Measurements from ENCODE around the gene INSR.

Gene INSR

GRCh38 chr19:7159105-7159933 lies 134.9 kb downstream of the INSR start:
- Histone ChIP-seq H3K9ac (ENCODE audit: low read length) (peak overlapping the region; percentile 91), H3K18ac (ENCODE audit: low read depth in 1 of 2, low read length in 2 of 2) (no peak overlapping the region)

GRCh38 chr19:7153022-7153421 lies 141.2 kb downstream of the INSR start:
- Histone ChIP-seq H3K4me3 (ENCODE audit: insufficient read depth in 1 of 2, low read depth in 1 of 2, low read length in 2 of 2) (no peak overlapping the region), H3K27ac (ENCODE audit: low read length, poor library complexity, severe bottlenecking) (no peak overlapping the region), H3K9me3 (ENCODE audit: control insufficient read depth, low read length) (no peaks in the 10 kb centered on the region), H2BK120ac (ENCODE audit: low read depth, low read length) (no peak overlapping the region), H2BK12ac (ENCODE audit: low read length in 2 of 2) (no peak overlapping the region), H3K4ac (ENCODE audit: low read depth in 1 of 2, low read length in 2 of 2) (no peak overlapping the region), H3K4me1 (ENCODE audit: control insufficient read depth, insufficient read depth, low read depth, low read length) (peaks cover 4% of the 10 kb centered on the region), H2AFZ (ENCODE audit: low read depth, low read length) (no peak overlapping the region), H2BK5ac (ENCODE audit: low read depth, low read length, poor library complexity, severe bottlenecking) (no peak overlapping the region), H3K79me1 (replicated peaks; ENCODE audit: low read length, poor library complexity, severe bottlenecking) (no peaks in the 10 kb centered on the region), H3K23ac (ENCODE audit: low read length in 2 of 2) (no peak overlapping the region), H3K36me3 (ENCODE audit: control insufficient read depth in 1 of 2, insufficient read depth in 2 of 2, low read depth in 1 of 2, low read length in 2 of 2) (peaks cover 6 to 9% of the 10 kb centered on the region in 2 experiments), H3K14ac (ENCODE audit: low read length in 2 of 2) (peak overlapping the region in 1 of 2 experiments; percentile 5), H4K8ac (ENCODE audit: low read length) (no peak overlapping the region), H4K91ac (ENCODE audit: low read length) (peak overlapping the region; percentile 67), H3K18ac (ENCODE audit: low read depth in 1 of 2, low read length in 2 of 2) (no peak overlapping the region), H3K27me3 (ENCODE audit: control insufficient read depth in 1 of 2, insufficient read depth in 1 of 2, low read length in 2 of 2) (no peaks in the 10 kb centered on the region), H2AK5ac (ENCODE audit: low read length, severe bottlenecking) (no peak overlapping the region), H3K9ac (ENCODE audit: low read length) (no peak overlapping the region), H2BK15ac (ENCODE audit: low read depth, poor library complexity, severe bottlenecking) (no peak overlapping the region), H3K4me2 (ENCODE audit: low read length, poor library complexity, severe bottlenecking) (no peak overlapping the region)
- DNase-seq = no peak
- WGBS = 84% methylated on average over 5 of the region's 5 CpGs

More at GRCh38 chr19:7159105-7159933, 134.9 kb downstream of the INSR start:
- H3K9me3 ChIP-seq (ENCODE audit: control insufficient read depth, low read length) = no peaks in the 10 kb centered on the region
- H2BK5ac ChIP-seq (ENCODE audit: low read depth, low read length, poor library complexity, severe bottlenecking) = no peak overlapping the region
- H2AFZ ChIP-seq (ENCODE audit: low read depth, low read length) = no peak overlapping the region
- H3K4ac ChIP-seq (ENCODE audit: low read depth in 1 of 2, low read length in 2 of 2) = no peak overlapping the region
- 76% methylated on average over 14 of the region's 18 CpGs for WGBS
- no peak overlapping the region for H2AK5ac ChIP-seq (ENCODE audit: low read length, severe bottlenecking)
- no peak overlapping the region for H3K27ac ChIP-seq (ENCODE audit: low read length, poor library complexity, severe bottlenecking)
- H4K91ac ChIP-seq (ENCODE audit: low read length) = no peak overlapping the region
- DNase-seq = peak; percentile 76
- peak overlapping the region in 1 of 2 experiments; percentile 59 for H3K4me3 ChIP-seq (ENCODE audit: insufficient read depth in 1 of 2, low read depth in 1 of 2, low read length in 2 of 2)
- no peak overlapping the region for H2BK12ac ChIP-seq (ENCODE audit: low read length in 2 of 2)
- H4K8ac ChIP-seq (ENCODE audit: low read length) = no peak overlapping the region
- H2BK120ac ChIP-seq (ENCODE audit: low read depth, low read length) = no peak overlapping the region
- peaks cover 5 to 11% of the 10 kb centered on the region in 2 experiments for H3K36me3 ChIP-seq (ENCODE audit: control insufficient read depth in 1 of 2, insufficient read depth in 2 of 2, low read depth in 1 of 2, low read length in 2 of 2)
- no peaks in the 10 kb centered on the region for H3K27me3 ChIP-seq (ENCODE audit: control insufficient read depth in 1 of 2, insufficient read depth in 1 of 2, low read length in 2 of 2)
- no peak overlapping the region for H3K4me2 ChIP-seq (ENCODE audit: low read length, poor library complexity, severe bottlenecking)
- no peaks in the 10 kb centered on the region for H3K79me1 ChIP-seq (replicated peaks; ENCODE audit: low read length, poor library complexity, severe bottlenecking)
- no peak overlapping the region for H3K14ac ChIP-seq (ENCODE audit: low read length in 2 of 2)
- H3K23ac ChIP-seq (ENCODE audit: low read length in 2 of 2) = no peak overlapping the region
- H3K4me1 ChIP-seq (ENCODE audit: control insufficient read depth, insufficient read depth, low read depth, low read length) = no peaks in the 10 kb centered on the region
- H2BK15ac ChIP-seq (ENCODE audit: low read depth, poor library complexity, severe bottlenecking) = no peak overlapping the region

GRCh38 chr19:7152568-7152967 lies 141.6 kb downstream of the INSR start:
- DNase-seq = no peak
- Histone ChIP-seq H4K8ac (ENCODE audit: low read length) (no peak overlapping the region), H2BK120ac (ENCODE audit: low read depth, low read length) (no peak overlapping the region), H2BK5ac (ENCODE audit: low read depth, low read length, poor library complexity, severe bottlenecking) (no peak overlapping the region), H3K4me3 (ENCODE audit: insufficient read depth in 1 of 2, low read depth in 1 of 2, low read length in 2 of 2) (no peak overlapping the region), H3K79me1 (replicated peaks; ENCODE audit: low read length, poor library complexity, severe bottlenecking) (no peaks in the 10 kb centered on the region), H3K9me3 (ENCODE audit: control insufficient read depth, low read length) (no peaks in the 10 kb centered on the region), H3K4me2 (ENCODE audit: low read length, poor library complexity, severe bottlenecking) (no peak overlapping the region), H3K27ac (ENCODE audit: low read length, poor library complexity, severe bottlenecking) (no peak overlapping the region), H3K18ac (ENCODE audit: low read depth in 1 of 2, low read length in 2 of 2) (no peak overlapping the region), H3K36me3 (ENCODE audit: control insufficient read depth in 1 of 2, insufficient read depth in 2 of 2, low read depth in 1 of 2, low read length in 2 of 2) (peaks cover 6 to 9% of the 10 kb centered on the region in 2 experiments), H2AK5ac (ENCODE audit: low read length, severe bottlenecking) (no peak overlapping the region), H3K9ac (ENCODE audit: low read length) (no peak overlapping the region), H4K91ac (ENCODE audit: low read length) (no peak overlapping the region), H3K4ac (ENCODE audit: low read depth in 1 of 2, low read length in 2 of 2) (no peak overlapping the region), H2BK15ac (ENCODE audit: low read depth, poor library complexity, severe bottlenecking) (no peak overlapping the region), H2AFZ (ENCODE audit: low read depth, low read length) (no peak overlapping the region), H3K14ac (ENCODE audit: low read length in 2 of 2) (no peak overlapping the region), H3K4me1 (ENCODE audit: control insufficient read depth, insufficient read depth, low read depth, low read length) (peaks cover 4% of the 10 kb centered on the region), H3K27me3 (ENCODE audit: control insufficient read depth in 1 of 2, insufficient read depth in 1 of 2, low read length in 2 of 2) (no peaks in the 10 kb centered on the region), H2BK12ac (ENCODE audit: low read length in 2 of 2) (no peak overlapping the region), H3K23ac (ENCODE audit: low read length in 2 of 2) (no peak overlapping the region)
- 92% methylated on average over 10 of the region's 13 CpGs for WGBS

- Histone ChIP-seq H2BK15ac (ENCODE audit: low read depth, poor library complexity, severe bottlenecking) (no peak overlapping the region), H3K27ac (ENCODE audit: low read length, poor library complexity, severe bottlenecking) (no peak overlapping the region), H2AK5ac (ENCODE audit: low read length, severe bottlenecking) (no peak overlapping the region), H3K27me3 (ENCODE audit: control insufficient read depth in 1 of 2, insufficient read depth in 1 of 2, low read length in 2 of 2) (no peaks in the 10 kb centered on the region), H2BK120ac (ENCODE audit: low read depth, low read length) (no peak overlapping the region), H3K79me1 (replicated peaks; ENCODE audit: low read length, poor library complexity, severe bottlenecking) (no peaks in the 10 kb centered on the region), H3K23ac (ENCODE audit: low read length in 2 of 2) (no peak overlapping the region), H3K4me3 (ENCODE audit: insufficient read depth in 1 of 2, low read depth in 1 of 2, low read length in 2 of 2) (no peak overlapping the region), H3K4me2 (ENCODE audit: low read length, poor library complexity, severe bottlenecking) (no peak overlapping the region), H4K8ac (ENCODE audit: low read length) (no peak overlapping the region), H3K4ac (ENCODE audit: low read depth in 1 of 2, low read length in 2 of 2) (no peak overlapping the region), H3K4me1 (ENCODE audit: control insufficient read depth, insufficient read depth, low read depth, low read length) (peaks cover 4% of the 10 kb centered on the region), H4K91ac (ENCODE audit: low read length) (no peak overlapping the region), H3K14ac (ENCODE audit: low read length in 2 of 2) (no peak overlapping the region), H3K36me3 (ENCODE audit: control insufficient read depth in 1 of 2, insufficient read depth in 2 of 2, low read depth in 1 of 2, low read length in 2 of 2) (peaks cover 6 to 9% of the 10 kb centered on the region in 2 experiments), H2BK12ac (ENCODE audit: low read length in 2 of 2) (no peak overlapping the region), H2AFZ (ENCODE audit: low read depth, low read length) (no peak overlapping the region), H3K18ac (ENCODE audit: low read depth in 1 of 2, low read length in 2 of 2) (no peak overlapping the region), H2BK5ac (ENCODE audit: low read depth, low read length, poor library complexity, severe bottlenecking) (no peak overlapping the region), H3K9ac (ENCODE audit: low read length) (no peak overlapping the region), H3K9me3 (ENCODE audit: control insufficient read depth, low read length) (peaks cover 4% of the 10 kb centered on the region)
- no peak for DNase-seq
- 95% methylated on average over 20 of the region's 24 CpGs for WGBS
Observed at GRCh38 chr19:7149956-7150705, 144.1 kb downstream of the INSR start.

Measured in mesenchymal stem cell (in vitro differentiated cells and primary cell).